ENCODE data around the gene CRACDL.

CRACDL gene

DNA sequence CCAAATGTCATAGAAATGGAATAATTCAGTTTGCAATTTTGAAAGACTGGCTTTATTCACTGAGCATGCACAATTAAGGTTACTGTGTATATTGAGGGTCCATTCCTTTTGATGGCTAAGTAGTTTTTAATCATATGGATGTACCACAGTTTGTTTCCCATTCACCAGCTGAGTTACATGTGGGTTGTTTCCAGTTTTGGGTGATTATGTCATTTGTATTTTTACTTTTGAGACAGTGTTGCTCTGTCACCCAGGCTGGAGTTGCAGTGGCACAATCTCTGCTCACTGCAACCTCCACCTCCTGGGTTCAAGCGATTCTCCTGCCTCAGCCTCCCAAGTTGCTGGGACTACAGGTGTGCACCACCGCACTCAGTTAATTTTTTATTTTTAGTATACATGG lies 124.3 kb downstream of the CRACDL start:
- Histone ChIP-seq H3K9ac (ENCODE audit: low read length) (no peak overlapping the region), H3K4me2 (ENCODE audit: low read length) (no peak overlapping the region), H3K27me3 (ENCODE audit: low read depth, low read length) (peaks cover 36% of the 10 kb centered on the region), H2AFZ (ENCODE audit: low read depth, low read length) (no peak overlapping the region), H3K36me3 (replicated peaks; ENCODE audit: low read depth, low read length) (no peaks in the 10 kb centered on the region), H3K4me3 (ENCODE audit: low read length) (no peak overlapping the region), H3K4me1 (ENCODE audit: low read length) (no peaks in the 10 kb centered on the region), H3K79me2 (ENCODE audit: low read length) (no peaks in the 10 kb centered on the region), H4K20me1 (ENCODE audit: insufficient read depth, low read length) (no peaks in the 10 kb centered on the region), H3K9me3 (ENCODE audit: insufficient read depth, low read length) (no peaks in the 10 kb centered on the region), H3K27ac (ENCODE audit: low read length) (no peak overlapping the region)
- TF ChIP-seq EZH2phosphoT487 (IDR thresholded peaks at IDR 0.05; ENCODE audit: low read depth), result no peak
- TF ChIP-seq, protein P1, sequence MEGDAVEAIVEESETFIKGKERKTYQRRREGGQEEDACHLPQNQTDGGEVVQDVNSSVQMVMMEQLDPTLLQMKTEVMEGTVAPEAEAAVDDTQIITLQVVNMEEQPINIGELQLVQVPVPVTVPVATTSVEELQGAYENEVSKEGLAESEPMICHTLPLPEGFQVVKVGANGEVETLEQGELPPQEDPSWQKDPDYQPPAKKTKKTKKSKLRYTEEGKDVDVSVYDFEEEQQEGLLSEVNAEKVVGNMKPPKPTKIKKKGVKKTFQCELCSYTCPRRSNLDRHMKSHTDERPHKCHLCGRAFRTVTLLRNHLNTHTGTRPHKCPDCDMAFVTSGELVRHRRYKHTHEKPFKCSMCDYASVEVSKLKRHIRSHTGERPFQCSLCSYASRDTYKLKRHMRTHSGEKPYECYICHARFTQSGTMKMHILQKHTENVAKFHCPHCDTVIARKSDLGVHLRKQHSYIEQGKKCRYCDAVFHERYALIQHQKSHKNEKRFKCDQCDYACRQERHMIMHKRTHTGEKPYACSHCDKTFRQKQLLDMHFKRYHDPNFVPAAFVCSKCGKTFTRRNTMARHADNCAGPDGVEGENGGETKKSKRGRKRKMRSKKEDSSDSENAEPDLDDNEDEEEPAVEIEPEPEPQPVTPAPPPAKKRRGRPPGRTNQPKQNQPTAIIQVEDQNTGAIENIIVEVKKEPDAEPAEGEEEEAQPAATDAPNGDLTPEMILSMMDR (IDR thresholded peaks at IDR 0.05; ENCODE audit: low read depth, low read length), result no peak

DNA sequence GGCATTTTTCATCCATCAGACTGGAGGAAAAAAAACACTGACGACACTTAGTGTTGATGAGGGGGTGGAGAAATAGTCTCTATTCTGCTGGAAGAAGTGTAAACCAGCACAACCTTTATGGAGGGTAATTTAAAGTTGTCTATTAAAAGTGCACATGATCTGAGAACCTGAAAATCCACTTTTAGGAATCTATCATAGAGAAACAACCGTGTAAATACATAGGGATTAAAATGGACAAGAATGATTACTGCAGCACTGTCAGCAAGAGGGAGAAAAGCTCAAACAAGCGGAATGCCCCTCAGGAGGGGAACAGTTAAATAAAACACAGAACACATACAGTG lies 125.5 kb downstream of the CRACDL start:
- Histone ChIP-seq H2AFZ (ENCODE audit: low read depth, low read length) (no peak overlapping the region), H3K79me2 (ENCODE audit: low read length) (no peaks in the 10 kb centered on the region), H3K4me2 (ENCODE audit: low read length) (no peak overlapping the region), H3K36me3 (replicated peaks; ENCODE audit: low read depth, low read length) (no peaks in the 10 kb centered on the region), H3K4me3 (ENCODE audit: low read length) (no peak overlapping the region), H3K4me1 (ENCODE audit: low read length) (no peaks in the 10 kb centered on the region), H3K9ac (ENCODE audit: low read length) (no peak overlapping the region), H3K27ac (ENCODE audit: low read length) (no peak overlapping the region), H3K27me3 (ENCODE audit: low read depth, low read length) (peaks cover 29% of the 10 kb centered on the region), H4K20me1 (ENCODE audit: insufficient read depth, low read length) (no peaks in the 10 kb centered on the region), H3K9me3 (ENCODE audit: insufficient read depth, low read length) (no peaks in the 10 kb centered on the region)
- TF ChIP-seq, protein P1 (IDR thresholded peaks at IDR 0.05; ENCODE audit: low read depth, low read length), result no peak

DNA sequence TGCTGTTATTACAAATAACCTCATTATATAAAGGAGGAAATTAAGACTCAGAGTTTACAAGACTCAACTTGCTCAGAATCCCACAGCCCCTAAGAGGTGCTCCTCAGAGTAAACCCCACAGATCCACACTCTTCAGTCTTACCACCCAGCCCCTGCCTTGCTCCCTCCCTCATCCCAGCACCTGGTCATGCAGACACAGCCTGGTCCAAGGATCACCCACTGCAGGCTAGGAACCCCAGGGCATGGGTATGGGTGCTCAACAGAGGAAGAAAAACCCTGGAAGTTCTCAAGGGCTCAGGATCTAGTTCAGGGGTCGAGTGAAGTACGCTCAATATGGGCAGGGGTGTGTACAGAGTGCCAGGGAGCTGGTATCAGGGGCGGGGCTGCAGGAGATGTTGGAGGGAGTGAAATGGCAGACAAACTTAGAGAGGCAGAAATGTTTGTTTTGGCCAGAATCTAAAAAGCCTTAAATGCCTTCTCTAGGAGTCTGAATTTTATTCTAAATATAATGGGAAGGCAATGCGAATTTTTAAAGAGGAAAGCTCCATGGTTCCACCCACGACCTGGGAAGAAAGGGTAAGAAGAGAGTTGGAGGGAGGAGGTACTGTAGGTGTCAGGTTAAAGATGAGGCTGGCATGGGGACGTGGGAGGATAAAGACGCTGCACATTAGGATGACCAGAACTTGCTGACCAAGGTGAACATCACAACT lies 126.0 kb downstream of the CRACDL start:
- H3K4me1 ChIP-seq (ENCODE audit: low read length), result no peaks in the 10 kb centered on the region
- no peaks in the 10 kb centered on the region for H4K20me1 ChIP-seq (ENCODE audit: insufficient read depth, low read length)
- H3K79me2 ChIP-seq (ENCODE audit: low read length), result no peaks in the 10 kb centered on the region
- TF ChIP-seq, protein P1 (IDR thresholded peaks at IDR 0.05; ENCODE audit: low read depth, low read length), result no peak
- no peak for TF ChIP-seq EZH2phosphoT487 (IDR thresholded peaks at IDR 0.05; ENCODE audit: low read depth)
- H3K27ac ChIP-seq (ENCODE audit: low read length), result no peak overlapping the region
- no peaks in the 10 kb centered on the region for H3K36me3 ChIP-seq (replicated peaks; ENCODE audit: low read depth, low read length)
- no peak overlapping the region for H3K4me3 ChIP-seq (ENCODE audit: low read length)
- H3K4me2 ChIP-seq (ENCODE audit: low read length), result no peak overlapping the region
- H3K27me3 ChIP-seq (ENCODE audit: low read depth, low read length), result peaks cover 24% of the 10 kb centered on the region
- no peak overlapping the region for H3K9ac ChIP-seq (ENCODE audit: low read length)
- no peaks in the 10 kb centered on the region for H3K9me3 ChIP-seq (ENCODE audit: insufficient read depth, low read length)
- H2AFZ ChIP-seq (ENCODE audit: low read depth, low read length), result no peak overlapping the region

DNA sequence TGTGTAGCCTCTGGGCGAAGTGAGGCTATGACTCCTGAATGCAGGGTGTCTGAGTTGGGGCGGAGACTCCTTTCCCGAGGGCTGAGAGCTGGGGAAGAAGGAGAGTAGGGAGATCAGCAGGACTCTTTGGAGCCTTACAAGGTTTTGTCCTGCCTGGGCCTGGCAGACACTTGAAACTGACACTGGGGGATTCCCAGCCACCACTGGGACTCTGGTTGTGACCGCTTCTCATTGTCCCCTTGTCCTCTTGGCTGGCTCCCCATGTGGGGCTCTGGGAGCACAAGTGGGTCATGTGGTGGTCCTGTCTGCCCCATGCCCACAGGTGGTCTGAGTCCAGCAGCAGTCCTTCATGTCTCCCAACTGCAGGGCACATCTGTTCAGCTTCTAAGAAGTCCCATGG lies 126.9 kb downstream of the CRACDL start:
- H2AFZ ChIP-seq (ENCODE audit: low read depth, low read length), result no peak overlapping the region
- H3K9ac ChIP-seq (ENCODE audit: low read length), result no peak overlapping the region
- H3K27me3 ChIP-seq (ENCODE audit: low read depth, low read length), result peaks cover 21% of the 10 kb centered on the region
- no peak overlapping the region for H3K4me3 ChIP-seq (ENCODE audit: low read length)
- TF ChIP-seq, protein P1 (IDR thresholded peaks at IDR 0.05; ENCODE audit: low read depth, low read length), result no peak
- TF ChIP-seq EZH2phosphoT487 (IDR thresholded peaks at IDR 0.05; ENCODE audit: low read depth), result no peak
- no peaks in the 10 kb centered on the region for H3K79me2 ChIP-seq (ENCODE audit: low read length)
- no peaks in the 10 kb centered on the region for H4K20me1 ChIP-seq (ENCODE audit: insufficient read depth, low read length)
- H3K9me3 ChIP-seq (ENCODE audit: insufficient read depth, low read length), result no peaks in the 10 kb centered on the region
- H3K4me2 ChIP-seq (ENCODE audit: low read length), result no peak overlapping the region
- no peak overlapping the region for H3K27ac ChIP-seq (ENCODE audit: low read length)
- no peaks in the 10 kb centered on the region for H3K4me1 ChIP-seq (ENCODE audit: low read length)
- no peaks in the 10 kb centered on the region for H3K36me3 ChIP-seq (replicated peaks; ENCODE audit: low read depth, low read length)
